Transverse colon (tissue), 3 donors: ENCODE measurements around the gene UNC13B.

Experiments
- POLR2A ChIP-seq: fragments of 450-650 bp; IDR thresholded peaks from one replicate; pipeline ENCODE4 v1.6.1; 2016; ENCODE audit warnings: antibody characterized with exemption, mild to moderate bottlenecking, moderate library complexity
- TF ChIP-seq, protein P1 (sequence below), 5 experiments: fragments of 200-600 bp in 3 of 5; fragments of 450-650 bp in 2 of 5; sonication (generic) in 3 of 5; IDR thresholded peaks; 1 replicate in 2 of 5; 2 replicates in 3 of 5; pipeline ENCODE4 v1.5.1; 2016 to 2017; ENCODE audit warnings: antibody characterized with exemption in 5 of 5, inconsistent platforms in 3 of 5, mild to moderate bottlenecking in 2 of 5, moderate library complexity in 1 of 5

DNA sequence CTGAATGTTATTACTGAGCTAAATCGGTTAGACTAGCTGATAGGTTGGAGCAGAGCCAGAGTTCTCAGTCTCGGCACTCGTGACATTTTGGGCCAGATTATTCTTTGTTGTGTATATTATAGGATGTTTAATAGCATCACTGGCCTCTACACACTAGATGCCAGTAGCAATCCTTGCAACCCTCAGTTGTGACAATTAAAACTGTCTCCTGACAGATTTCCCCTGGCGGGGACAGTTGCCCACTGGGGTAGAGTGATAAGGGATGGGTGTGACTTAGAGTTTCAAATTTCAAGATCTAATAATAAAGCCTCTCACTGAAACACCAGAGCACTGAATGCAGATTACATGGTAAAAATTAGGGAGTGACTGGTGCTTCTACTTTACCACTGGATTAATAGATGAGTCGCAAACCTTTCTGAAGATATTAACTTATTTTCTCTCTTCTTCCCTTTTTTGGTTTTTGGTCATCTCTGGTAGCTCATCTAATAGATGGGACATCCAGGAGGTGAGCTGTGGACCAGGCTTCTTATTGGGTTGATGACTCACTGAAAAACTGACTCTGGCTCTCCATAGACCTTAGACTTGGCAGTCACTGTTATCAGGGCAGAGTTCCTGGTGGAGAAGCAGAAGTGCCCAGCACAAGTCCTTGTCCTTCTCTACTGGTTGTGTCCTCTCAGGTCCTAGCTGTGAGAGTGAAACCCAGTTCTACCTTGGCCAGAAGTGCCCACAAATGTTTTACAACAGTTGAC, 150.3 kb downstream of the UNC13B start:
- TF ChIP-seq POLR2A, result no peak
- TF ChIP-seq, protein P1, sequence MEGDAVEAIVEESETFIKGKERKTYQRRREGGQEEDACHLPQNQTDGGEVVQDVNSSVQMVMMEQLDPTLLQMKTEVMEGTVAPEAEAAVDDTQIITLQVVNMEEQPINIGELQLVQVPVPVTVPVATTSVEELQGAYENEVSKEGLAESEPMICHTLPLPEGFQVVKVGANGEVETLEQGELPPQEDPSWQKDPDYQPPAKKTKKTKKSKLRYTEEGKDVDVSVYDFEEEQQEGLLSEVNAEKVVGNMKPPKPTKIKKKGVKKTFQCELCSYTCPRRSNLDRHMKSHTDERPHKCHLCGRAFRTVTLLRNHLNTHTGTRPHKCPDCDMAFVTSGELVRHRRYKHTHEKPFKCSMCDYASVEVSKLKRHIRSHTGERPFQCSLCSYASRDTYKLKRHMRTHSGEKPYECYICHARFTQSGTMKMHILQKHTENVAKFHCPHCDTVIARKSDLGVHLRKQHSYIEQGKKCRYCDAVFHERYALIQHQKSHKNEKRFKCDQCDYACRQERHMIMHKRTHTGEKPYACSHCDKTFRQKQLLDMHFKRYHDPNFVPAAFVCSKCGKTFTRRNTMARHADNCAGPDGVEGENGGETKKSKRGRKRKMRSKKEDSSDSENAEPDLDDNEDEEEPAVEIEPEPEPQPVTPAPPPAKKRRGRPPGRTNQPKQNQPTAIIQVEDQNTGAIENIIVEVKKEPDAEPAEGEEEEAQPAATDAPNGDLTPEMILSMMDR (IDR thresholded peaks at IDR 0.05), result no peak
